Lung (tissue), 12 donors: ENCODE results near the gene KRTAP10-4. TPM values are rescaled to one million over a fixed set of nuclear protein-coding genes. Genes with fewer than 3 reads are reported as not detected.

Source experiments
- ATAC-seq: fragments of 200-7000 bp; cut with Tn5 transposase; one replicate; pipeline ENCODE4 v1.9.1; 2020; ENCODE audit warnings: moderate number of reproducible peaks; ENCODE audit not compliant: insufficient read depth, low FRiP score
- DNase-seq, 3 donors: peaks; one replicate each; pipeline ENCODE4 v3.0.0-alpha.2; 2013 to 2017
- H3K27ac ChIP-seq, 2 donors: one replicate each; pipeline ENCODE4 v1.5.1; 2013; ENCODE audit warnings: mild to moderate bottlenecking in 2 of 2, moderate library complexity in 2 of 2, control low read depth in 1 of 2, inconsistent platforms in 1 of 2, low read depth in 1 of 2, low read length in 1 of 2
- H3K27me3 ChIP-seq, 3 donors: one replicate each; pipeline ENCODE4 v1.5.1; 2013; ENCODE audit warnings: low read length in 2 of 3; ENCODE audit not compliant: control insufficient read depth in 3 of 3, insufficient read depth in 3 of 3
- H3K36me3 ChIP-seq, 4 donors: one replicate each; pipeline ENCODE4 v1.5.1; 2013; ENCODE audit warnings: low read length in 4 of 4, mild to moderate bottlenecking in 1 of 4, moderate library complexity in 1 of 4; ENCODE audit not compliant: control insufficient read depth in 4 of 4, insufficient read depth in 4 of 4
- H3K4me1 ChIP-seq, 5 donors: one replicate each; pipeline ENCODE4 v1.5.1; 2013; ENCODE audit warnings: low read length in 5 of 5, mild to moderate bottlenecking in 2 of 5, moderate library complexity in 1 of 5; ENCODE audit not compliant: control insufficient read depth in 5 of 5, insufficient read depth in 5 of 5
- H3K4me3 ChIP-seq: one replicate; pipeline ENCODE4 v1.5.1; 2013; ENCODE audit warnings: mild to moderate bottlenecking, control low read depth, moderate library complexity
- H3K9ac ChIP-seq, 2 donors: one replicate each; pipeline ENCODE4 v1.5.1; 2013; ENCODE audit warnings: low read length in 2 of 2, control low read depth in 1 of 2; ENCODE audit not compliant: insufficient read depth in 1 of 2
- H3K9me3 ChIP-seq, 4 donors: one replicate each; pipeline ENCODE4 v1.5.1; 2013; ENCODE audit warnings: low read length in 3 of 4, mild to moderate bottlenecking in 1 of 4, moderate library complexity in 1 of 4; ENCODE audit not compliant: control insufficient read depth in 4 of 4, insufficient read depth in 3 of 4
- WGBS, 2 donors: extraction: QIAGEN DNeasy Blood & Tissue Kit; methylation state at CpG; one replicate each; pipeline ENCODE4 v1.1.7; 2013; 5-methylcytosine and 5-hydroxymethylcytosine counted together
- polyA plus RNA-seq, 2 donors: library from polyadenylated mRNA; stranded (reverse); fragments of 200-250 nt; gene quantifications; one replicate each; pipeline ENCODE4 v1.2.1, GENCODE V29; 2013
- total RNA-seq, 2 donors: library from RNA; depleted of rRNA in 1 of 2; stranded (reverse); fragments of >200 nt in 1 of 2; gene quantifications; one replicate each; pipeline ENCODE4 v1.2.1, GENCODE V29; 2014 to 2021
- TF ChIP-seq, protein P1 (sequence below): IDR thresholded peaks from 2 replicates; pipeline ENCODE4 v1.5.1; 2012; ENCODE audit warnings: mild to moderate bottlenecking; ENCODE audit errors: control extremely low read depth, extremely low read depth
- donor health status: control.
- donor health status: control.
- donor health status: Bipolar disorder and iron deficiency.
- donor health status: healthy.
- donor health status: DM: yes; HTN: yes; CAD: no.

The KRTAP10-4 gene
- total and polyA plus RNA-seq, 4 donors, result not detected

DNA sequence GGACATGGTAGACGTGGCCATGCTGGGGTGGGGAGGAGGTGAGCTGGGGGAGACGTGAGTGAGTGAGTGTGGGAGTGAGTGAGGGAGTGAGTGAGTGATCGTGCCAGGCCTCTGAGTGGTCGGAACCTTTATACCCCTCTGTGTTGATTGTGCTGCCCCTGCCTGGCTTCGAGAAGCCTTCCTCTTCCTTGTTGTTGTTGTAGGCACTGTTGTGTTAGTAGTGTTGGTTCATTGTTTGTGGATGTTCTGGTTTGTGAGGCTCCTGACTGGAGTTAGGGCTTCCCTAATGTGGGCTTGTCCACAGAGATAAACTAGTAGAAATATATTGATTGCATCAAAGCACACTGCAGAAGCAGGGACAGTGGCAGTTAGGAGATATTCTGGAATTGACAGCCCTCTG, 14.8 kb upstream of the KRTAP10-4 start, which contains the start of gene KRTAP10-3:
KRTAP10-3 (minus strand) TSS at position 101 of the 400 bp plus-strand sequence; CDS start at position 21, 80 bp downstream.
- DNase-seq (no peak), ATAC-seq (no peak)
- no peaks in the 10 kb centered on the region for H3K9me3 ChIP-seq
- H3K27me3 ChIP-seq, result peaks cover 0 to 7% (median 2%) of the 10 kb centered on the region in 3 donors
- H3K36me3 ChIP-seq, result no peaks in the 10 kb centered on the region
- H3K9ac ChIP-seq, result no peak within 1 kb of the TSS
- TF ChIP-seq, protein P1, sequence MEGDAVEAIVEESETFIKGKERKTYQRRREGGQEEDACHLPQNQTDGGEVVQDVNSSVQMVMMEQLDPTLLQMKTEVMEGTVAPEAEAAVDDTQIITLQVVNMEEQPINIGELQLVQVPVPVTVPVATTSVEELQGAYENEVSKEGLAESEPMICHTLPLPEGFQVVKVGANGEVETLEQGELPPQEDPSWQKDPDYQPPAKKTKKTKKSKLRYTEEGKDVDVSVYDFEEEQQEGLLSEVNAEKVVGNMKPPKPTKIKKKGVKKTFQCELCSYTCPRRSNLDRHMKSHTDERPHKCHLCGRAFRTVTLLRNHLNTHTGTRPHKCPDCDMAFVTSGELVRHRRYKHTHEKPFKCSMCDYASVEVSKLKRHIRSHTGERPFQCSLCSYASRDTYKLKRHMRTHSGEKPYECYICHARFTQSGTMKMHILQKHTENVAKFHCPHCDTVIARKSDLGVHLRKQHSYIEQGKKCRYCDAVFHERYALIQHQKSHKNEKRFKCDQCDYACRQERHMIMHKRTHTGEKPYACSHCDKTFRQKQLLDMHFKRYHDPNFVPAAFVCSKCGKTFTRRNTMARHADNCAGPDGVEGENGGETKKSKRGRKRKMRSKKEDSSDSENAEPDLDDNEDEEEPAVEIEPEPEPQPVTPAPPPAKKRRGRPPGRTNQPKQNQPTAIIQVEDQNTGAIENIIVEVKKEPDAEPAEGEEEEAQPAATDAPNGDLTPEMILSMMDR, result no peak
- no peak within 1 kb of the TSS for H3K27ac ChIP-seq
- no peaks in the 10 kb centered on the region for H3K4me1 ChIP-seq
- 72 to 76% methylated on average over 5 of the region's 5 CpGs for WGBS, 2 donors
- H3K4me3 ChIP-seq, result no peak within 1 kb of the TSS

DNA sequence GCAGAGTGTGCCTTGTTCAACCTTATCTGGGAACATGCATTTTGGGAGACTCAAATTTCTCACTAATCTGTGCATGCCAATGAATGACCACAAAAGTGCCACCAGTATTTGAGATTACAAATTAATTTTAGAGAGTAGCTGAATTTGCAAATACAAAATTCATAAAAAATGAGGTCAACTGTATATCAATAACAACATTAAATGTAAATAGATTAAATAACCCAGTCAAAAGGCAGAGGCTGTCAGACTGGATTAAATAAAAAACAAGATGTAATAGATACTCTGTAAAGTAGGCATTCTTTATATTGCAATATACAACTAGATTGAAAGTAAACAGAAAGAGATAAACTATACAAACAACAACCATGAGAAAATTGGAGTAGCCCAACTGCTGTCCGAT, 9.4 kb upstream of the KRTAP10-4 start:
- Histone ChIP-seq H3K27me3 (no peaks in the 10 kb centered on the region), H3K27ac (no peak overlapping the region), H3K36me3 (no peaks in the 10 kb centered on the region), H3K4me3 (no peak overlapping the region), H3K9ac (no peak overlapping the region), H3K4me1 (no peaks in the 10 kb centered on the region), H3K9me3 (peaks cover 0 to 5% (median 0%) of the 10 kb centered on the region in 4 donors)
- 94 to 96% methylated on average over 1 of the region's 1 CpG for WGBS, 2 donors
- ATAC-seq (no peak), DNase-seq (no peak)
- TF ChIP-seq, protein P1, result no peak

DNA sequence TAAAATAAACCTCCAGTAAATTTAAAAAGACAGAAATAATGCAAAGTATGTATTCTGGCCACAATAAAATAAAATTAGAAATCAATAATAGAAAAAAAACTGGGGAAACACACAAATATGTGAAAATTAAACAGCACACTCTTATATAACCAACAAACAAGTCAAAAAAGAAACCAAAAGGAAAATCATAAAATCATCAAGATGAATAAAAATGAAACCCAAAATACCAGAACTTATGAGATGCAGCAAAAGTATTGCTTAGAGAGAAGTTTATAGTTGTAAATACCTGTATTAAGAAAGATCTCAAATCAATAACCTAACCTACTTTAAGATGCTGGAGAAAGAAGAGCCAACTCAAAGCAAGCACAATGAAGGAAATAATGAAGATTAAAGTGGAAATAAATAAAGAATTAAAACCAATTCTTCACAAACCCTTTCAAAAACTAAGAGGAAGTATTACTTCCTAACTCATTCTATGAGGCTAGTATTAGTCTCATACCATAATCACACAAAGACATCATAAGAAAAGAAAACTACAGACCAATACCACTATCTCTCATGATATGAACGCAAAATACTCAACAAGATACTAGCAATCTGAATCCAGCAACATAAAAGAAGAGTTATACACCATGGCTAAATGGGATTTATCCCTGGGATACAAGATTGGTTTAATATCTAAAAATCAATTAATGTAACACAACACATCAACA, 8.5 kb upstream of the KRTAP10-4 start:
- Histone ChIP-seq H3K27ac (no peak overlapping the region), H3K9ac (no peak overlapping the region), H3K4me3 (no peak overlapping the region), H3K4me1 (no peaks in the 10 kb centered on the region), H3K36me3 (no peaks in the 10 kb centered on the region), H3K27me3 (no peaks in the 10 kb centered on the region), H3K9me3 (peaks cover 0 to 5% (median 0%) of the 10 kb centered on the region in 4 donors)
- DNase-seq (no peak), ATAC-seq (no peak)
- 48 to 64% methylated on average over 1 of the region's 1 CpG for WGBS, 2 donors
- TF ChIP-seq, protein P1, result no peak
